Measurements from ENCODE around the gene COL4A2. TPM values are rescaled to one million over a fixed set of nuclear protein-coding genes. Genes with fewer than 3 reads are reported as not detected.

COL4A2 gene
- total RNA-seq, 1 experiment from 2014 or later = 1.6 TPM

- TF ChIP-seq FOSL1 (IDR thresholded peaks at IDR 0.05; ENCODE audit: low read depth) = no peak
- no peak for TF ChIP-seq ELF1 (IDR thresholded peaks at IDR 0.05; ENCODE audit: borderline replicate concordance, low read depth)
- no peak for TF ChIP-seq POLR2AphosphoS5 (IDR thresholded peaks at IDR 0.05; ENCODE audit: low read depth, low read length)
- TF ChIP-seq EZH2phosphoT487 (IDR thresholded peaks at IDR 0.05; ENCODE audit: borderline replicate concordance) = no peak
- TF ChIP-seq RAD21 (IDR thresholded peaks at IDR 0.05; ENCODE audit: low read depth) = no peak
- no peak for TF ChIP-seq CBX3 (IDR thresholded peaks at IDR 0.05; ENCODE audit: low read depth)
Observed at GRCh38 chr13:110382830-110383229, 75.7 kb downstream of the COL4A2 start (continued).

GRCh38 chr13:110387451-110388107 is 80.5 kb downstream of the COL4A2 start:
- Histone ChIP-seq H3K4me2 (ENCODE audit: low read length) (no peak overlapping the region), H3K27me3 (ENCODE audit: insufficient read depth, low read length) (no peaks in the 10 kb centered on the region), H3K79me2 (ENCODE audit: insufficient read depth, low read length) (no peaks in the 10 kb centered on the region), H3K4me1 (ENCODE audit: control insufficient read depth in 1 of 2, insufficient read depth in 2 of 2, low read length in 2 of 2) (no peaks in the 10 kb centered on the region), H3K9me2 (ENCODE audit: insufficient read depth) (no peaks in the 10 kb centered on the region), H4K20me1 (ENCODE audit: insufficient read depth) (no peaks in the 10 kb centered on the region), H3K4me3 (replicated peaks in 1 of 2; ENCODE audit: low read depth in 1 of 2, low read length in 2 of 2) (no peak overlapping the region), H2AFZ (ENCODE audit: low read depth, low read length, poor library complexity, severe bottlenecking) (no peak overlapping the region), H3K27ac (ENCODE audit: low read depth, low read length) (no peak overlapping the region), H3K9ac (ENCODE audit: low read length) (no peak overlapping the region), H3K9me3 (ENCODE audit: control insufficient read depth in 1 of 2, insufficient read depth in 1 of 2, low read depth in 1 of 2, low read length in 2 of 2) (no peaks in the 10 kb centered on the region), H3K36me3 (ENCODE audit: control insufficient read depth in 1 of 2, insufficient read depth in 2 of 2, low read length in 2 of 2) (no peaks in the 10 kb centered on the region)
- no peak for TF ChIP-seq EZH2phosphoT487 (IDR thresholded peaks at IDR 0.05; ENCODE audit: borderline replicate concordance)
- BruUV-seq (replicated peaks) = no TSS peak
- ChIA-PET RAD21 (ENCODE audit: low non-redundant PET in 1 of 2, low total read pairs in 2 of 2, uncharacterized antibody in 2 of 2, unreplicated experiment in 2 of 2) (no interaction called here), POLR2A (no interaction called here), CTCF (no interaction called here)
- intact Hi-C loops (cut with micrococcal nuclease) = no loop called here
- ATAC-seq (no peak), DNase-seq (ENCODE audit: low read depth, low spot score) (no peak)

GRCh38 chr13:110388108-110388943 is 81.2 kb downstream of the COL4A2 start:
- Histone ChIP-seq H3K4me3 (replicated peaks in 1 of 2; ENCODE audit: low read depth in 1 of 2, low read length in 2 of 2) (no peak overlapping the region), H3K79me2 (ENCODE audit: insufficient read depth, low read length) (no peaks in the 10 kb centered on the region), H3K9ac (ENCODE audit: low read length) (no peak overlapping the region), H3K9me3 (ENCODE audit: control insufficient read depth in 1 of 2, insufficient read depth in 1 of 2, low read depth in 1 of 2, low read length in 2 of 2) (no peaks in the 10 kb centered on the region), H3K4me1 (ENCODE audit: control insufficient read depth in 1 of 2, insufficient read depth in 2 of 2, low read length in 2 of 2) (no peaks in the 10 kb centered on the region), H4K20me1 (ENCODE audit: insufficient read depth) (no peaks in the 10 kb centered on the region), H3K27ac (ENCODE audit: low read depth, low read length) (no peak overlapping the region), H3K9me2 (ENCODE audit: insufficient read depth) (no peaks in the 10 kb centered on the region), H3K27me3 (ENCODE audit: insufficient read depth, low read length) (no peaks in the 10 kb centered on the region), H3K4me2 (ENCODE audit: low read length) (no peak overlapping the region), H2AFZ (ENCODE audit: low read depth, low read length, poor library complexity, severe bottlenecking) (no peak overlapping the region), H3K36me3 (ENCODE audit: control insufficient read depth in 1 of 2, insufficient read depth in 2 of 2, low read length in 2 of 2) (no peaks in the 10 kb centered on the region)
- intact Hi-C loops (cut with micrococcal nuclease) = no loop called here
- ATAC-seq (no peak), DNase-seq (ENCODE audit: low read depth, low spot score) (no peak)
- RAD21 ChIA-PET (ENCODE audit: low non-redundant PET in 1 of 2, low total read pairs in 2 of 2, uncharacterized antibody in 2 of 2, unreplicated experiment in 2 of 2) = no interaction called here
- BruUV-seq (replicated peaks) = no TSS peak
- CTCF ChIA-PET = no interaction called here
- POLR2A ChIA-PET = no interaction called here
- TF ChIP-seq TCF7L2 (IDR thresholded peaks at IDR 0.05; ENCODE audit: borderline replicate concordance, extremely low read depth, insufficient read depth, insufficient read length) = no peak
- no peak for TF ChIP-seq SIN3A (IDR thresholded peaks at IDR 0.05; ENCODE audit: low read depth)
- TF ChIP-seq ATF3 (IDR thresholded peaks at IDR 0.05) = no peak
- no peak for TF ChIP-seq MAX (IDR thresholded peaks at IDR 0.05)
- TF ChIP-seq REST (IDR thresholded peaks at IDR 0.05; ENCODE audit: low read depth) = no peak
